CD4-positive, alpha-beta memory T cell (primary cell): Measurements from ENCODE around the gene NANOS1. TPM values are rescaled to one million over a fixed set of nuclear protein-coding genes. Genes with fewer than 3 reads are reported as not detected.

Source experiments
- CTCF ChIA-PET: fragments of 350-600 bp; sonication (Branson Sonifier 250); formaldehyde crosslinking; loops from one replicate; lab custom pipeline; 2021; ENCODE audit warnings: inconsistent platforms; ENCODE audit not compliant: partially characterized antibody; lab: Charles Lee
- POLR2A ChIA-PET: fragments of 350-600 bp; sonication (Branson Sonifier 250); formaldehyde crosslinking; loops from one replicate; lab custom pipeline; 2021; ENCODE audit not compliant: partially characterized antibody; lab: Charles Lee
- DNase-seq, 5 donors: peaks; one replicate each; pipeline versions ENCODE4 v3.0.0 to v3.0.0-alpha.2; 2020 to 2022; ENCODE audit warnings: mixed read lengths in 1 of 5
- H3K27ac ChIP-seq: one replicate; pipeline ENCODE4 v1.7.0; 2013; ENCODE audit warnings: low read depth, low read length
- H3K27me3 ChIP-seq: 2 replicates; pipeline ENCODE4 v1.7.0; 2013; ENCODE audit warnings: mild to moderate bottlenecking, low read length, moderate library complexity; ENCODE audit not compliant: insufficient read depth
- H3K36me3 ChIP-seq: 2 replicates; pipeline ENCODE4 v1.7.0; 2013; ENCODE audit warnings: mild to moderate bottlenecking, low read length, moderate library complexity; ENCODE audit not compliant: insufficient read depth
- H3K4me1 ChIP-seq: 2 replicates; pipeline ENCODE4 v1.7.0; 2013; ENCODE audit warnings: mild to moderate bottlenecking, low read length, moderate library complexity; ENCODE audit not compliant: insufficient read depth
- H3K4me3 ChIP-seq, 2 donors: one replicate each; pipeline ENCODE4 v1.7.0; 2013; ENCODE audit warnings: low read length in 2 of 2, mild to moderate bottlenecking in 1 of 2
- H3K9me3 ChIP-seq, 2 donors: one replicate each; pipeline ENCODE4 v1.7.0; 2013; ENCODE audit warnings: low read length in 2 of 2, control low read depth in 1 of 2; ENCODE audit not compliant: control insufficient read depth in 1 of 2
- H3K27ac Mint-ChIP-seq, 7 donors: one replicate each; pipeline ENCODE4 v1.8.0; 2020 to 2021; ENCODE audit warnings: mixed read lengths in 7 of 7, mild to moderate bottlenecking in 6 of 7, inconsistent platforms in 3 of 7, moderate library complexity in 3 of 7
- H3K27me3 Mint-ChIP-seq, 2 donors: one replicate each; pipeline ENCODE4 v1.8.0; 2020 to 2021; ENCODE audit warnings: mixed read lengths in 2 of 2
- H3K36me3 Mint-ChIP-seq, 2 donors: one replicate each; pipeline ENCODE4 v1.8.0; 2020 to 2021; ENCODE audit warnings: mixed read lengths in 2 of 2, inconsistent platforms in 1 of 2, mild to moderate bottlenecking in 1 of 2
- H3K4me1 Mint-ChIP-seq, 4 donors: one replicate each; pipeline ENCODE4 v1.8.0; 2020 to 2021; ENCODE audit warnings: mixed read lengths in 4 of 4, mild to moderate bottlenecking in 1 of 4
- H3K4me3 Mint-ChIP-seq, 8 donors: one replicate each; pipeline ENCODE4 v1.8.0; 2020 to 2021; ENCODE audit warnings: mixed read lengths in 8 of 8, mild to moderate bottlenecking in 7 of 8, moderate library complexity in 6 of 8, inconsistent platforms in 3 of 8
- H3K9me3 Mint-ChIP-seq, 8 donors: one replicate each; pipeline ENCODE4 v1.8.0; 2020 to 2021; ENCODE audit warnings: mixed read lengths in 8 of 8, mild to moderate bottlenecking in 5 of 8, inconsistent platforms in 3 of 8, moderate library complexity in 1 of 8
- intact Hi-C: fragments of 100-400 bp; cut with micrococcal nuclease; formaldehyde crosslinking; loops from one replicate; pipeline ENCODE4 v1.15.1; 2023
- polyA plus RNA-seq, 2 donors: library from polyadenylated mRNA; unstranded; fragments of 300-500 nt; fragmentation: Illumina TruSeq; gene quantifications; one replicate each; pipeline ENCODE4 v1.2.3, GENCODE V29; 2021
- total RNA-seq, 2 experiments: library from RNA; stranded (reverse); gene quantifications; one replicate each; pipeline ENCODE4 v1.2.3, GENCODE V29; 2021

Gene NANOS1
- total and polyA plus RNA-seq, 4 experiments from 2014 or later: 0.11 to 0.64 (median 0.49) TPM; not detected in 1

- peaks cover 0 to 2% (median 0%) of the 10 kb centered on the region in 8 donors for H3K9me3 Mint-ChIP-seq
- Histone ChIP-seq H3K4me1 (no peaks in the 10 kb centered on the region), H3K36me3 (no peaks in the 10 kb centered on the region), H3K27me3 (no peaks in the 10 kb centered on the region), H3K27ac (no peak overlapping the region), H3K4me3 (no peak overlapping the region), H3K9me3 (no peaks in the 10 kb centered on the region)
- no peak overlapping the region for H3K27ac Mint-ChIP-seq
- H3K36me3 Mint-ChIP-seq: no peaks in the 10 kb centered on the region
- H3K4me1 Mint-ChIP-seq: no peaks in the 10 kb centered on the region
- POLR2A ChIA-PET: no interaction called here
- DNase-seq: no peak
- CTCF ChIA-PET: no interaction called here
- intact Hi-C loops: no loop called here
- no peak overlapping the region for H3K4me3 Mint-ChIP-seq
- peaks cover 6 to 16% of the 10 kb centered on the region in 2 donors for H3K27me3 Mint-ChIP-seq
These were observed 32.1 kb upstream of the NANOS1 start for GRCh38 chr10:118997379-118997778.

GRCh38 chr10:118998183-118998582 lies 31.3 kb upstream of the NANOS1 start:
- intact Hi-C loops: no loop called here
- ChIA-PET POLR2A (no interaction called here), CTCF (no interaction called here)
- Histone ChIP-seq H3K36me3 (no peaks in the 10 kb centered on the region), H3K4me3 (no peak overlapping the region), H3K9me3 (no peaks in the 10 kb centered on the region), H3K27ac (no peak overlapping the region), H3K4me1 (no peaks in the 10 kb centered on the region), H3K27me3 (no peaks in the 10 kb centered on the region)
- Mint-ChIP-seq H3K36me3 (no peaks in the 10 kb centered on the region), H3K27me3 (peaks cover 7 to 14% of the 10 kb centered on the region in 2 donors), H3K27ac (peak overlapping the region in 1 of 7 donors; percentile 4), H3K4me1 (no peaks in the 10 kb centered on the region), H3K9me3 (peaks cover 0 to 2% (median 0%) of the 10 kb centered on the region in 8 donors), H3K4me3 (no peak overlapping the region)
- no peak for DNase-seq

GRCh38 chr10:119001717-119002500 lies 27.6 kb upstream of the NANOS1 start:
- Histone ChIP-seq H3K36me3 (no peaks in the 10 kb centered on the region), H3K4me3 (no peak overlapping the region), H3K9me3 (no peaks in the 10 kb centered on the region), H3K4me1 (no peaks in the 10 kb centered on the region), H3K27ac (no peak overlapping the region), H3K27me3 (no peaks in the 10 kb centered on the region)
- intact Hi-C loops: no loop called here
- no peaks in the 10 kb centered on the region for H3K4me1 Mint-ChIP-seq
- DNase-seq: no peak
- POLR2A ChIA-PET: no interaction called here
- H3K9me3 Mint-ChIP-seq: peaks cover 0 to 2% (median 0%) of the 10 kb centered on the region in 8 donors
- CTCF ChIA-PET: no interaction called here
- peaks cover 8 to 11% of the 10 kb centered on the region in 2 donors for H3K27me3 Mint-ChIP-seq
- H3K27ac Mint-ChIP-seq: no peak overlapping the region
- no peak overlapping the region for H3K4me3 Mint-ChIP-seq
- no peaks in the 10 kb centered on the region for H3K36me3 Mint-ChIP-seq

GRCh38 chr10:119003572-119004289 lies 25.8 kb upstream of the NANOS1 start:
- peaks cover 5 to 10% of the 10 kb centered on the region in 2 donors for H3K27me3 Mint-ChIP-seq
- Histone ChIP-seq H3K36me3 (no peaks in the 10 kb centered on the region), H3K9me3 (no peaks in the 10 kb centered on the region), H3K27ac (no peak overlapping the region), H3K27me3 (no peaks in the 10 kb centered on the region), H3K4me3 (no peak overlapping the region), H3K4me1 (no peaks in the 10 kb centered on the region)
- intact Hi-C loops: no loop called here
- H3K27ac Mint-ChIP-seq: no peak overlapping the region
- H3K9me3 Mint-ChIP-seq: peaks cover 0 to 2% (median 0%) of the 10 kb centered on the region in 8 donors
- ChIA-PET POLR2A (interaction anchor here (0.6 kb wide), 1 partner anchor 325 kb away, joined by 3 read pairs; no protein-coding TSS in a partner anchor), CTCF (no interaction called here)
- no peaks in the 10 kb centered on the region for H3K4me1 Mint-ChIP-seq
- no peak for DNase-seq
- no peaks in the 10 kb centered on the region for H3K36me3 Mint-ChIP-seq
- H3K4me3 Mint-ChIP-seq: no peak overlapping the region

GRCh38 chr10:119005362-119006043 lies 24.0 kb upstream of the NANOS1 start:
- no peak overlapping the region for H3K4me3 ChIP-seq
- intact Hi-C loops: no loop called here
- no peak overlapping the region for H3K27ac ChIP-seq
- H3K36me3 Mint-ChIP-seq: no peaks in the 10 kb centered on the region
- no peak overlapping the region for H3K4me3 Mint-ChIP-seq
- no peak overlapping the region for H3K27ac Mint-ChIP-seq
- H3K4me1 Mint-ChIP-seq: no peaks in the 10 kb centered on the region
- no peaks in the 10 kb centered on the region for H3K9me3 ChIP-seq
- POLR2A ChIA-PET: no interaction called here
- H3K9me3 Mint-ChIP-seq: peaks cover 0 to 2% (median 0%) of the 10 kb centered on the region in 8 donors
- CTCF ChIA-PET: interaction anchor here (1.3 kb wide), 1 partner anchor 12 kb away, joined by 3 read pairs; no protein-coding TSS in a partner anchor
- no peaks in the 10 kb centered on the region for H3K4me1 ChIP-seq
- no peaks in the 10 kb centered on the region for H3K27me3 ChIP-seq
- peaks cover 8 to 13% of the 10 kb centered on the region in 2 donors for H3K27me3 Mint-ChIP-seq
- DNase-seq: no peak
- H3K36me3 ChIP-seq: no peaks in the 10 kb centered on the region

GRCh38 chr10:119006451-119007210 lies 22.9 kb upstream of the NANOS1 start:
- Mint-ChIP-seq H3K27ac (peak overlapping the region in 1 of 7 donors; percentile 50), H3K4me1 (no peaks in the 10 kb centered on the region), H3K36me3 (no peaks in the 10 kb centered on the region), H3K9me3 (peaks cover 0 to 2% (median 0%) of the 10 kb centered on the region in 8 donors), H3K27me3 (peaks cover 8 to 17% of the 10 kb centered on the region in 2 donors), H3K4me3 (no peak overlapping the region)
- no peak for DNase-seq
- Histone ChIP-seq H3K4me3 (no peak overlapping the region), H3K27me3 (no peaks in the 10 kb centered on the region), H3K27ac (no peak overlapping the region), H3K36me3 (no peaks in the 10 kb centered on the region), H3K4me1 (no peaks in the 10 kb centered on the region), H3K9me3 (no peaks in the 10 kb centered on the region)
- POLR2A ChIA-PET: no interaction called here
- CTCF ChIA-PET: interaction anchor here (1.3 kb wide), 1 partner anchor 13 kb away, joined by 3 read pairs; no protein-coding TSS in a partner anchor
- intact Hi-C loops: no loop called here
